GM18499 (cell line): Measurements from ENCODE around the gene LCE3E.
"Not testable (repeated sequence)": the region's sequence is repeated elsewhere in the genome, so short reads cannot be mapped to it uniquely, and the experiment has no call there.

ENCODE experiments used
- ATAC-seq: cut with Tn5 transposase; IDR thresholded peaks from one replicate; pipeline ENCODE4 v1.9.1; 2021; ENCODE audit warnings: moderate number of reproducible peaks; ENCODE audit not compliant: insufficient read depth, unreplicated experiment

The LCE3E gene, protein sequence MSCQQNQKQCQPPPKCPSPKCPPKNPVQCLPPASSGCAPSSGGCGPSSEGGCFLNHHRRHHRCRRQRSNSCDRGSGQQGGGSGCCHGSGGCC

DNA sequence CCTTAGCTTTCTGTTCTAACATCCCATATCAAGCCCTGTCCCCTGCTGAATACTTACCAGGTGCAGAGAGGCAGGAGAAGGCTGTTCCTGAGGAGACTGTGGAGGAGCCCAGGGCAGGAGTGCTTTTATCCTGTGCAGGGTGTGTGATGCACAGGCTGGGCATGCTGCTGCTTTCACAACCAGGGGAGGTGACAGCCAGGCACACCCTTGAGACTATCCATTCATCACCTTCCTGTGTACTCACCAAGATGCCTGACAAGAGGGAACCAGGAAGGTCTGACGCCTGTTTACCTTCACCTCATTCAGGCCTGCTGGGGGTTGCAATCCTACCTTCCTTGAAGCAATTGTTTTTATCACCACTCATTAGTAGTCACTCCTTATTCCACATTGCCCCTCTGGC, at the start of gene LCE3E:
Gene LCE3E (minus strand): TSS at position 100 of the 400 bp plus-strand sequence. CDS start 572 bp downstream, outside the sequence.
- no peak for ATAC-seq

- ATAC-seq, result no peak
These were observed 46.9 kb upstream of the LCE3E start, which contains the start of gene LCE3B for GRCh38 chr1:152613511-152613910. Gene LCE3B, plus strand, starts transcription at chr1:152613811. Its CDS starts 0 bp downstream, at chr1:152613811.

DNA sequence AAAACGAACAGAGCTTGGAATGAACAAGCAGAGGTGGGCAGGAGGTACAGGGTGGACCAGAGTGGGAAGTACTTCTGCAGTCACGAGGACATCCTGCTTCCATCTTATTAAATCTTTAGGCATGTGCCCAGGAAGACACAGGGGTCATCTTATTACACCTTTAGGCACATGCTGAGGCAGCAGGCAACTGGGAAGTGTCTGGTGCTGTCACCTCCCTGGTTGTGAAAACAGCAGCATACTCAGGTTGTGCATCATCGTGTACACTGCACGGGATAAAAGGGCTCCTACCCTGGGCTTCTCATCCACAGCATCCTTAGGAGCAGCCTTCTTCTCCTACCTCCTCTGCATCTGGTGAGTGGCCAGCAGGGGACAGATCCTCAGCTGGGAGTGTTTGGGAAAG, 33.4 kb upstream of the LCE3E start, which contains the start of gene LCE3C:
Gene LCE3C (plus strand): TSS at position 301 of the 400 bp plus-strand sequence. CDS start 498 bp downstream, outside the sequence.
- ATAC-seq, result no peak

DNA sequence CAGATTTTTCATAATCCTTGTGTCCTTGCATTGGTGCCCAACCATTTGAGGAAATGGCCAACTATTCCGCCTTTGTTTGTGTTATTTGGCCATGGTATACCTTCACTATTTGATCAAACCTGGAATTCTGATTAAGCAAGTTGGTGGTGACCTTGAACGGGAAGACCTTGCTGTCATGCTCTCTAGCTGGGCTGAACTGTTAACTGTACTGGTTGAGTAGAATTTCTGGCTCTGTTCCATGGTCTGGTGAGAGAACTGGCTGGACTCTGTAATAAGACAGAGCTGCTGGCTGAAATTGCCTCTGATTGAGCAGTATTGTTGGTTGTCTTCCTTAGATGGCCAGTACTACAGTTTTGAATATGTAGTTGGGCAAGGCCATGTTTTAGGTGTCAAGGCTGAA, 30.4 kb upstream of the LCE3E start:
- no peak for ATAC-seq

GRCh38 chr1:152585586-152585985, 19.0 kb upstream of the LCE3E start:
- no peak for ATAC-seq

- ATAC-seq, result no peak
These were observed 16.1 kb upstream of the LCE3E start for GRCh38 chr1:152582647-152583046.

- ATAC-seq, result no peak
These were observed 13.9 kb upstream of the LCE3E start, which contains the start of gene LCE3D for GRCh38 chr1:152580433-152580832. Gene LCE3D, minus strand, starts transcription at chr1:152580516. Its CDS starts 580 bp downstream, at chr1:152579936.

DNA sequence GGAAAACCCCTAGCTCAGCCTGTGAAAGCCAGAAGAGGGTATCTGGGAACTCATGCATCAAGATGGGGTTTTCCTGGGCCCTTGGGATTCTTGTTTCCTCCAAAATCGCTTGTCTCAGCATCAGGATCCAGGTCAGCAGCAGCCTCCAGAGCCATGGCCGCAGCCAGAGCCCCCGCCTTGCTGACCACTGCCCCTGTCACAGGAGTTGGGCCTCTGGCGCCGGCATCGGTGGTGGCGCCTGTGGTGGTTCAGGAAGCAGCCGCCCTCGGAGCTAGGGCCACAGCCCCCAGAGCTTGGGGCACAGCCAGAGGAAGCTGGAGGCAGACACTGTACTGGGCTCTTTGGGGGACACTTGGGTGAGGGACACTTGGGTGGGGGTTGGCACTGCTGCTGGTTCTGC, 12.9 kb upstream of the LCE3E start:
- ATAC-seq, result not testable (repeated sequence)

- no peak for ATAC-seq
These were observed 10.6 kb upstream of the LCE3E start for GRCh38 chr1:152577168-152577567.

- ATAC-seq, result no peak
These were observed 905 bp downstream of the LCE3E start for GRCh38 chr1:152565535-152566215.

DNA sequence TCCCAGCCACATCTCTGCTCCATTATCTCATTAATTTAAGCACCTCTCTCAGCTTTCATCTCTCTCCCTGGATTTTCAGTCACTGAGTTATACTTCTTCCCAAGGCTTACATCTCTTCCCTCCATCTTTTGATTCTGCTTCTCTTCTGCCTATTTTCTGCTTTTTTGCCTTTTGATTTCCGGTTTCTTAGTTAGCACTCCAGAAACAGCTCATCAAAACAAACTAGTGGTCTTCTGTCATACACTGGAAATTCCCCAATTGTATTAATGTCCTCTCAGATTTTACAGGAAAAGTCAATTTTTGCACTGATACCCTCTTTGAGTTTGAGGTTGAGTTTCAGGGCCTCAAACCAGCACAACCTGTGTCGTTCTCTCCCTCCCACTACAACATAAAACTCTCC, 1.5 kb downstream of the LCE3E start:
- no peak for ATAC-seq

- ATAC-seq, result not testable (repeated sequence)
These were observed 18.2 kb downstream of the LCE3E start for GRCh38 chr1:152548358-152548757.

DNA sequence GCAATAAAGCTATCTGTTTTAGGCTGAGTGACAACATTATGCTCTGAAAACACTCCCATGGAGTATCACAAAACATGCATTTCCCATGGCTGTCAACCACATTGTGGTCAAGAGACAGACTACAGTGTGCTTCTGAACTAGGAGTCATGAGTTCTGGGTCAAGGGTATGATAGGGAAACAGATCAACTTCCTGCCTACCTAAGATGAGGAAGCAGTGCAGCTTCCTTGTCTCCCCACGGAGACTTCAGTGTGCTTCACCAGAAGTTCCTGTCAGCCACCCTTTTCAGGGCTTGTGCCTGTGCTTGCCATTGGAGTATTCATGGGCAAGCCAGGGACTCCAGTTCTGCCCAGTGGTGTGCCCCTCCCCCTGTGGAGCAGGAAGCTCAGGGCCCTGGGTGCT, 19.9 kb downstream of the LCE3E start:
- ATAC-seq, result no peak

- no peak for ATAC-seq
These were observed 22.8 kb downstream of the LCE3E start for GRCh38 chr1:152543820-152544219.

- ATAC-seq, result no peak
These were observed 26.7 kb downstream of the LCE3E start for GRCh38 chr1:152539901-152540300.

DNA sequence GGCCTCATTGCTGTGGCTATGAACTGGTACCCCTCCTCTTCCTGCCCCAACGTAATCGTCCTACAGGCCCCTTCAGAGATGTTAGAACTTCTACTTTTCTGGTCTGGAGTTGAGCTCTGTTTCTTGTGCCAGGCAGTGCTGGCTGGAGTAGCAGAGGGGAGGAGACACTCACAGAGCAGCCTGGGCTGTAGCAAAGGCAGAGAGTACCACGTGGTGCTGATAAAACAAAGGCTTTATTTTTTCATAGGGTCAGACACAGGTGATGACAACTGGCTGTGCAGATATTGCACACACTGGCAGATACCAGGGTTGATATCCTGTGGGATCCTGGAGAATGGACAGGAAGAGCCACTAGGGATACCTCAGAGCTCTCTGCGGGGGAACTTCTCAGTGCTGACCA, 29.1 kb downstream of the LCE3E start:
- ATAC-seq, result no peak

DNA sequence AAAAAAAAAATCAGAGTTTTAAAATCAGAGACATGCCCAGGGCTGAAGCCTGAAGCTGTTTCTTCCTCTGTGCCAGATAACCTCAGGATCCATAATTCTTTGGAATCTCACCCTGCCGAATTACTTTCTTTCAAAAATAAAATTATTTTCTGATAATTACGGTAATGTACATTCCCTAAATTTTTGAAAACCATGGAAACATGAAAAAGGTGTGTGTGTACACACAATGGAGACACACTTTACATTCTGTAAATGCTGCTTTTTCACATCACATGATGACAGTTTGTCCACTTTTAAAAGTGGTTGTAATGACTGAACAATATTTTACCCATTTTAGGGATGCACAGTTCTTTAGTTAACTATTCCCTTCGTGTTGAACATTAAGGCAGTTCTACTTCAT, 30.8 kb downstream of the LCE3E start:
- no peak for ATAC-seq

- ATAC-seq, result no peak
These were observed 33.1 kb downstream of the LCE3E start for GRCh38 chr1:152533327-152533938.

GRCh38 chr1:152525080-152525641, 41.4 kb downstream of the LCE3E start:
- no peak for ATAC-seq

DNA sequence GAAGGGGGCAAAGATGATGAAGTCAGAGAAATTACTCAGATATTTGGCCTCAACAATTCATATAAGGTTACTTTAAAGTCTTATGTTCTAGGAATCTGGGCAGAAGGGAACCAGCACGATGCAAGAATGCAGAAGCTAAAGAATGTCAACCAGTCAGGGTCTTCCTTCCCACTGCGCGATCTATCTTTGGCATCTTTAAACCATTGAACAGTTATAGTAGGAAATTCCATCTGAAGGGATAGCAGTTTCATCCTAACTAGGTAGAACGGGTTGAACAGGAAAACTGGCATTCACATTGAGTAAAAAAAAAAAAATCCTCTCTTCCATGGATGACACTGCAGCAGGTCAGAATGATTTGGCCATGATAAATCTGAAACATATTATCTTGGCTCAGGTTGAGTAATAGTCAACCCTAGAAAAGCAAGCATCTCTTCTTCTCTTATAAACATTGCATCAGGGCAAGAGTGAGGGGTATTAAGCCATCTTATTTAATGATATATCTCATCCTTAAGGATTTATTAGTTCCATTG, 46.0 kb downstream of the LCE3E start:
- no peak for ATAC-seq

DNA sequence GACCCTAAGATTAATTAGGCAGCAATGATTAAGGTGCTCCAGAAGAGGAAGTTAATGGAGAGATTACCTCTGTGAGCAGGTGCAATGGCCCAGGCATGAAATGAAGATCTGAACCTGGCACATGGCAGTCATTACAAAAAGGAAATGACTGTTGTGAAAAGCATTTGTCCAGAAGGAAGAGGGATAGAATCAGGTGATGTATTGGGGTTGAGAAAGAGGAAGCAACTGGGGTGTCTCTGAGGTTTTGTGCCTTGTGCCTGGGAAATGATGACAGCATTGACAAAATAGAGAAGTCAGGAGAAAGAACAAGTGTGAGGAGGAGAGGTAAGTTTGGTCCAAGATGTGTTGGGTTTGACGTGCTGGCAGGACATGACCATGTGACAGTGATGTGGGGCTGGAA, 46.7 kb downstream of the LCE3E start:
- ATAC-seq, result no peak
